GM19351 (cell line): Measurements from ENCODE around the gene SLC29A4.
"Not testable (repeated sequence)": the region's sequence is repeated elsewhere in the genome, so short reads cannot be mapped to it uniquely, and the experiment has no call there.

Source experiments
- ATAC-seq: cut with Tn5 transposase; IDR thresholded peaks from one replicate; pipeline ENCODE4 v1.9.1; 2021; ENCODE audit warnings: mild to moderate bottlenecking, moderate library complexity; ENCODE audit not compliant: unreplicated experiment

SLC29A4 gene

DNA sequence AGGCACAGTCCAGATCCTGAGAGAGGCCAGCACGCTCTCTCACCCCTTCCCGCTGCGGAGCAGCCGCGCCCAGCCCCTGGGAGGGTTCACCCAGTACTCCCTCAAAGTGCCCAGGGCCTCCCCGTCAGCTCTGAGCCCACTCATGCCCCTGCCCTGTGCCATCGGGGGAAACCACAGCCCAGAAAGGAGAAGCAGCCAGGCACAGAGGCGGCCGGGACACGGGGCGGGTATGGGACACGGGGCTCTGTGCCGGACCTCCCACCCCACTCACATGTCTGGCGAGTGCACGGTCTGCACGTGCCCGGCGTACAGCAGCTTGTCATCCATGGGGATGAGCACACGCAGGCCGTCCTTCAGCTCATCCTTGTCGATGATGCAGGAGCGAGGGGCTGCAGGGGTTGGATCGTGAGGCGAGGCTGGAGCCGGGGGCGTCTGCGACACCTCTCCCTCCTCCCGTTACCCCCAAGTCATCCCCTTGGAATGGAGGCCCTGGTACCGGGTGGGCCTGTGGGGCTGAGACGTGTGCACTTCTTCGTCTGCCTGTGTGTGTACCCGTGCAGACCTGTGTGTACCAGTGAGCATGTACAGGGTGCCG lies 38.2 kb downstream of the SLC29A4 start:
- ATAC-seq, result no peak

- no peak for ATAC-seq
Measured at GRCh38 chr7:5322621-5323410, 40.1 kb downstream of the SLC29A4 start.

GRCh38 chr7:5323800-5324781 lies 41.3 kb downstream of the SLC29A4 start:
- ATAC-seq, result not testable (repeated sequence)

GRCh38 chr7:5324961-5325360 lies 42.2 kb downstream of the SLC29A4 start:
- ATAC-seq, result no peak

GRCh38 chr7:5330288-5330687 lies 47.5 kb downstream of the SLC29A4 start:
- no peak for ATAC-seq

GRCh38 chr7:5332579-5332978 lies 49.8 kb downstream of the SLC29A4 start:
- ATAC-seq, result no peak

- no peak for ATAC-seq
Measured at GRCh38 chr7:5333121-5334045, 50.6 kb downstream of the SLC29A4 start.

DNA sequence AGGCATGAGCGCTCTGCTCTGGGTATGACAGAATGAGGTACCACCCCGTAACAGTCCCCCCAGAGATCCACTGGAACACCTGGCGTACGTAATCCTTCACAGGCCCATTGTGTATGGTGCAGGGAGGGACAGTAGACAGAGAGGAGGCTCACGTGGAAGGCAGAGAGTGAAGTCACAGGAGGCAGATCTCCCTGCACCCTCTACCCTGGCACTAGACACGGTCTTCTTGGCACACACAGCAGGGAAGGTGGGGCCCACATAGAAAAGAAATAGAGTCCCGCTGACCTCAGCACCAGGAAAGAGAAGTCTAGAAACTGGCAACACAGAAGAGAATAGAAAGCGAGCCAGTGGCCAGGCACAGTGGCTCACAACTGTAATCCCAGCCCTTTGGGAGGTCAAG lies 51.9 kb downstream of the SLC29A4 start:
- ATAC-seq, result no peak

DNA sequence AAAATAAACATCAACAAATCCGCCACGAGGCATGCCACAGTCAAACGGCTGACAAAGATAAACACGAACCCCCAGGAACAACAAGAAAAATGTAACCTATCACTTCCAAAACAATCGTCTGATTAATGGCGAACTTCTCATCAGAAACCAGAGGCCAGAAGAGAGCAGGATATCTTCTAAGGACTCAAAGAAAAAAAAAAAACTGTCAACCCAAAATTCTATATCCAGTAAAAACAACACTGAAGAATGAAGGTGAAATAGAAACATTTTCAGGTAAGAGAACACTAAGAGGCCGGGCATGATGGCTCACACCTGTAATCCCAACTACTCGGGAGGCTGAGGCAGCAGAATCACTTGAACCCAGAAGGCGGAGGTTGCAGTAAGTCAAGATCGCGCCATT lies 54.3 kb downstream of the SLC29A4 start:
- no peak for ATAC-seq

DNA sequence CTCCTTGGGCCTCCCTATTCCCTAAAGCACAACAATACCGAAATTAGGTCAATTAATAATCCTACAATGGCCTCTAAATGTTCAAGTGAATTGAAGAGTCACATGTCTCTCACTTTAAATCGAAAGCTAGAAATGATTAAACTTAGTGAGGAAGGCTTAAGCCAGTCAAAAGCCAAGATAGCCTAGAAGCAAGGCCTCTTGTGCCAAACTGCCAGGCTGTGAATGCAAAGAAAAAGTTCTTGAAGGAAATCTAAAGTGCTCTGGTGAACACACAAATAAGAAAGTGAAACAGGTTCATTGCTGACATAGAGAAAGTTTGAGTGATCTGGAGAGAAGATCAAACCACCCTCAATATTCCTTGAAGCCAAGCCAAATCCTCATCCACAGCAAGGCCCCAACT lies 57.2 kb downstream of the SLC29A4 start:
- ATAC-seq, result no peak

DNA sequence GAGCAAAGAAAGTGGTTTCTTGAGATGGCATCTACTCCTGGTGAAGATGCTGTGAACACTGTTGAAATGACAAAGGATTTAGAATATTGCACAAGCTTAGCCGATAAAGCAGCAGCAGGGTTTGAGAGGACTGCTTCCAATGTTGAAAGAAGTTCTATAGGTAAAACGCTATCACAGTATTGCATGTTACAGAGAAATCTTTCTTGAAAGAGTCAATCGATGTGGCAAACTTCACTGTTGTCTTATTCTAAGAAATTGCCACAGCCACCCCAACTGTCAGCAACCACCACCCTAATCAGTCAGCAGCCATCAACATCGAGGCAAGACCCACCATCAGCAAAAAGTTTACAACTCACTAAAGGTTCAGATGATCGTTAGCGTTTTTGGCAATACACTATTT lies 59.9 kb downstream of the SLC29A4 start:
- no peak for ATAC-seq

DNA sequence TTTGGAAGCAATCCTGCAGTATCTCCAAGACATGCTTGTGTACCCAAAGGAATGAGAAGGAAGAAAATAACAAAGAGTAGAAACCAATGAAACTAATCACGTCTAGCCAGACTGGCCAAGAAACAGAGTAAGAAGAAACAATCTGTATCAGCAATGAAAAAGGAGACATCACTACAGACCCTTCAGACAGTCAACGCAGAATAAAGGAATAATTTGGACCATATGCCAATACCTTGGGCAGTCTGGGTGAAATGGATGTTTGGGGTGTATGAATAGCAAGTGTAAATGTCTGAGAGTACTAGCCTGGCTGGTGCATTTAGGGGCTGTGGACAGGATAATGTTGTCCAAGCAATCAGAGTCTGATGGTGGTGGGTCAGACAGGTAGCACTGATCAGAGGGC lies 61.1 kb downstream of the SLC29A4 start:
- no peak for ATAC-seq

DNA sequence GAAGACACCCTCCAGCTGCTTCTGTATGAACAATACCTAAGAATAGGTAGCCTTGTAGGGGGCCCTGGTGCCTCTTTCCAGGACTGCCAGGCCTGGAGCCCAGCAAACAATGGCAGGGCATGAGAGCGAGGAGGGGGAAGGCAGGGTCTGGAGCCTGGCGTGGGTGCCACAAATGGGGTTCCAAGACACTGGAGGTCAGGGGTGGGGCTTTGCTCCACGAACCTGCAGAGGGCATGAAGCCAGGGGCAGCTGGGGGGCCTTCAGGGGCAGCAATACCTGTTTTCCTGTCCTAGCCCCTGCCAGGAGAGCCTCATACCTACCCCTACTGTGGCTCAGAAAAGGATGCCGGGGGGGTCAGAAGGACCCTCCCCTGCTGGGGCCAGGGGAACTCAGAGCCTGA lies 61.6 kb downstream of the SLC29A4 start:
- ATAC-seq, result no peak

DNA sequence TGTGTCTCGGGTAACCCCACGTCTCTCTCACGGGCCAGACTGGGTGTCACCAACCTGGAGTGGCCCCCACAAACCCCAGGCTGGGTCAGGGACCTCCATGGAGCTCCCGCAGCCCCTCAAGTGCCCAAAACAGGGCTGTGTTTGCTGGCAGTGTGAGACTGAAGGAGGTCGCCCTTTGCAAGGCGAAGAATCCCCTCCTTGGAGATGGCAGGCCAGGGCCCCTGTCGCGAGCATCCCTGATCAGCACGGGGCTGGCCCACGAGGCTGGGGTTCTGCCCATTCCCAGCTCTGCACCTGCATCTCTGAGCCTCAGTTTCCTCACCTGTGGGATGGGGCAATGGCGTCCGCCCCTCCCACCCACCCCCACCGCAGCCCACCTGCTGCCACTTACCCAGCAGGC lies 62.4 kb downstream of the SLC29A4 start:
- no peak for ATAC-seq

DNA sequence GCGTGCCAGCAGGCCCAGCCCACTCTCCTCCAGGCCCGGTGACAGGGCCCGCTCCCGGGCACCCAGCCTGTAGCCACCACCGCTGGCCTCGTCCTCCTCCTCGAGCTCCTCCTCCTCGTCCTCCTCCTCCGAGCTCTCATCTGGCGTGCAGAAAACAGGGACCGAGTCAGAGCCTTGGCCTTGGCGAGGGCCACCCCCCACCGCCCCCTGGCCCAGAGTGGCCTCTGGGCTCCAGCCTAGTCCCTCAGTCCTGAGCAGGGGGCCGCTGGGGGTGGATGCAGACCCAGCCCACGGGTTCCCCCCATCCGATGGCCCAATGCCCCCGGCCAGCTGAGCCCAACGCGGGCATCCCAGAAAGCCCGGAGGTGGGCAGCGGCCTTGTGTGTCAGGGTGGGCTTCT lies 62.9 kb downstream of the SLC29A4 start:
- no peak for ATAC-seq

DNA sequence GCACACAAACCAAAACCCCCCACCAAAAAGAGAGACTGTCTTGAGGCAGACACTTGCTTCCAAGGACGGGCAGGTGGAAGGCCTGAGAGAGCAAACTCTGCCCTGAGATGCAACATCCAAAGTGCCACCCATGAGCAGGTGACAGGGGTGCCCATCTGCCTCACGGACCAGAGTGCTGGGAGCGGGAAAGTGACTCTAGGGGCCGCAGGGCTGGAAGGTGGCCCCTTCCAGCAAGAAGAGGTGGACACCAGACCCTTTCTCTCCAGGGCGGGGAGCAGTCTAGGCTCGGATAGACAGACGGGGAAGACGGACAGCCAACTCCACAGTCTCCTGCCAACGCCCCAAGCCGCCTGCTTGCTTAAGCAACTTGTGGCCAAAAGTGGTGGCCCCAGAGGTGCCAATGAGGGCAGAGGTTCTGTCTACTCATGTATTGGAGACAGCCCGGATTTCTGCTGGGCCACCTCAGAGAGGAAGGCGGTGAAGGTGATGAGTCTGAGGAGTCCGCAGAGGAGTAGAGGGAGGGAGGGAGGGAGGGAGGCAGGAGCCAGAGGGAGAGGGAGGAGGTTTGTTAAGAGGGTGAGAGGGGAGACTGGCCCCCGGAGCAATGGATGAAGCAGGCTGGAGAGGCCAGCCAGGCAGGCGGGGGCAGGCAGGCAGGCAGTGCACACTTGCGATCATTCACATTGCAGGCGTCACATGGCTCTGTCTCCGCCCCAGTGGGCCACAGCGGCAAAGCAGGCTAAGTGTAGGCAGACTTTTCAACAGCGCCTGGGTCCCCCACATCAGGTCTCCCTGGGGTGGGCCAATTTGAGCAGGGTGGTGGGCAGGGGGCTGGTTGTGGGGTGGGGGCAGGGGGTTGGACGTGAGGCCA lies 65.6 kb downstream of the SLC29A4 start:
- ATAC-seq, result no peak

- ATAC-seq, result no peak
Measured at GRCh38 chr7:5349005-5349380, 66.2 kb downstream of the SLC29A4 start.

DNA sequence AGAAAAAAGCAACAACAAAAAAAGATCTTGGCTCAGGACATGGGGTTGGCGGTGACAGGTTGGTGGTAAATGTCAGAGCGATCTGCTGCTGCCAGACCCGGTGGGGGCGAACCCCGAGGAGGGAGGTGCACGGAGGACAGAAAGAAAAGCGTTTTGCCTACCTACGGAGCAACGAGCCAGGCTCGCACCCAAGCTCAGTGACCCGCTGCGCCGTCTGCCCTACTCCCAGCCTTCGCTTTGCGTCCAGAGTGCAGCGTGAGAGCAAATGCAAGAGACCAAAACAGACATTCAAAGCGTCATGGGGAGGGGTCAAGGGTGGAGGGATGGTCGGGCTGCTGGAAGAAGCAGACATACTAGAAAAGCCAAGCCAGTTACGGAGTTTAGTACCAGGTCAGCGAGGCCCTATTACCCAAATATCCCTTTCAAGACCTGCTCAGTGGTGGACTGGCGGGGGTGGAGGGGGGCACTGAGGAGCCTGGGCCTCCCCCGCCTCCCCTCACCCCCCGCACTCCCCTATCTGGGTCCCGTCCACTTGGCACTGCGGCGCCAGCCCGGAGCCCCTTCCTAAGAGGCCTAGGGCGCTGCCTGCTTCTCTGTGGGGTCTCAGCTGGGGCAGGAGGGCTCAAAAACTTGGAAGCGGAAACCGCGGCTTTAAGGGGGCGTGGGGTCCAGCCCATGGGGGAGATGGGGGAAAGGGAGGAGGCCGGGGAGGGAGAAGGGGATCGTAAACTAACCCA lies 66.9 kb downstream of the SLC29A4 start:
- ATAC-seq, result no peak

DNA sequence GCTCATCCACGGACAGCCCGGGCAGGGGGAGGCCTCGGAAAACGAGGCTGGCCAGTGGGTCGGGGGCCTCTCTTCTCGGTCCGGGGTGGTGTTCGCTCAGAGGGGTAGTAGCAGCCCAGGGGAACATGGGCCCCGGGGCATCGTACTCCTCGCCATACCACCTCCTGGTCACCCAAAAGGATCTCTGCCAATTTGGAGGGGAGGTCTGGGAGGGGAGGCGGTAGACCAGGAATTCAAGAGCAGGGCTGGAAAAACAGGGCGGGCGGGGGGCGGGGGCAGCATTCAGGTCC lies 67.4 kb downstream of the SLC29A4 start:
- no peak for ATAC-seq
